ENCODE results near the gene EHBP1. TPM values are rescaled to one million over a fixed set of nuclear protein-coding genes. Genes with fewer than 3 reads are reported as not detected.

Gene EHBP1
- total RNA-seq, 1 experiment from 2014 or later = 32.1 TPM

DNA sequence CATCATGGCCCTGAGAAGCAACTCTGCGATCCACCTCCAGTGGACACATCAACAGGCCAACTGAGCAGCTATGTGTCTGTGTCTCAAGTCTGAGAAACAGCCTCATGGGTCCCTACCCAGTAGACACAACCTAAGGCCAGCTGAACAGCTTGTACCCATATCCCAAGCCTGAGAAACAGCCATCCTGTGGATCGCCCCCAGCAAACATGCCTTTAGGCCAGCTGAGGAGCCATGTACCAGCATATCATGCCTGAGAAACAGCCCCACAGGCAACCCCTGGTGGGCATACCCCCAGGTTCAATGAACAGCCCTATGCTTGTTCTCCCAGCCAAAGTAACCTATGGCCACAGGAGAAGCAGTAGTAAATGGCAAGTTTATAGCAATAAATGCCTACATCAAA is 218.4 kb downstream of the EHBP1 start:
- Histone ChIP-seq H3K4me1 (ENCODE audit: insufficient read depth, low read length, poor library complexity, severe bottlenecking) (no peaks in the 10 kb centered on the region), H3K27ac (ENCODE audit: low read depth, low read length, poor library complexity, severe bottlenecking) (no peak overlapping the region), H3K4me3 (ENCODE audit: low read depth, low read length, poor library complexity, severe bottlenecking) (no peak overlapping the region), H3K27me3 (replicated peaks; ENCODE audit: insufficient read depth, low read depth, low read length, poor library complexity) (no peaks in the 10 kb centered on the region), H3K9me3 (ENCODE audit: low read depth, low read length, poor library complexity, severe bottlenecking) (peaks cover 20% of the 10 kb centered on the region), H3K36me3 (ENCODE audit: insufficient read depth, low read length, poor library complexity, severe bottlenecking) (no peaks in the 10 kb centered on the region)
- no peak for DNase-seq (ENCODE audit: low spot score)
- ChIA-PET POLR2A (ENCODE audit: low non-redundant PET) (no interaction called here), CTCF (no interaction called here)
- intact Hi-C loops (cut with micrococcal nuclease; ENCODE audit: unreplicated experiment) = no loop called here
- no peak for TF ChIP-seq EZH2 (IDR thresholded peaks at IDR 0.05; ENCODE audit: borderline replicate concordance, low read depth, low read length, poor library complexity, severe bottlenecking)
- TF ChIP-seq, protein P1, sequence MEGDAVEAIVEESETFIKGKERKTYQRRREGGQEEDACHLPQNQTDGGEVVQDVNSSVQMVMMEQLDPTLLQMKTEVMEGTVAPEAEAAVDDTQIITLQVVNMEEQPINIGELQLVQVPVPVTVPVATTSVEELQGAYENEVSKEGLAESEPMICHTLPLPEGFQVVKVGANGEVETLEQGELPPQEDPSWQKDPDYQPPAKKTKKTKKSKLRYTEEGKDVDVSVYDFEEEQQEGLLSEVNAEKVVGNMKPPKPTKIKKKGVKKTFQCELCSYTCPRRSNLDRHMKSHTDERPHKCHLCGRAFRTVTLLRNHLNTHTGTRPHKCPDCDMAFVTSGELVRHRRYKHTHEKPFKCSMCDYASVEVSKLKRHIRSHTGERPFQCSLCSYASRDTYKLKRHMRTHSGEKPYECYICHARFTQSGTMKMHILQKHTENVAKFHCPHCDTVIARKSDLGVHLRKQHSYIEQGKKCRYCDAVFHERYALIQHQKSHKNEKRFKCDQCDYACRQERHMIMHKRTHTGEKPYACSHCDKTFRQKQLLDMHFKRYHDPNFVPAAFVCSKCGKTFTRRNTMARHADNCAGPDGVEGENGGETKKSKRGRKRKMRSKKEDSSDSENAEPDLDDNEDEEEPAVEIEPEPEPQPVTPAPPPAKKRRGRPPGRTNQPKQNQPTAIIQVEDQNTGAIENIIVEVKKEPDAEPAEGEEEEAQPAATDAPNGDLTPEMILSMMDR (conservative IDR thresholded peaks at IDR 0.05; ENCODE audit: low read depth, low read length) = no peak
- no TSS peak for BruUV-seq (replicated peaks)

DNA sequence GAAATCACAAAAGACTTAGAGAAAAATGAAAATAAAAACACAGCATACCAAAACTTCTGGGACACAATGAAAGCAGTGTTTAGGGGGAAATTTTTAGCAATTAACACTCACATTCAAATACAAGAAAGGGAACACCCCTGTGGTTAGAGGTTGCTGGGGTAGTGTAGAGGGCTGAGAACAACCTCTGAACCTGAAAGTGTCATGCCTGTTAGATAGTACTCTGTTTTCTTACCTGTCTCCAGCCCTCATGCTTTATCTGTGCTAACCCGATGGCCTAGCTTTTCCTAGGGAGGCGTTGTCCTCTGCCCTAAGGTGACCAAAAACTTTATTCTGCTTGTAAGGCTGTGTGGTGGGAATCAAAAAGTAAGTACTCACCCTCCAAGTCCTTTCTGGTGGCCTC is 222.5 kb downstream of the EHBP1 start:
- no TSS peak for BruUV-seq (replicated peaks)
- Histone ChIP-seq H3K9me3 (ENCODE audit: low read depth, low read length, poor library complexity, severe bottlenecking) (peaks cover 14% of the 10 kb centered on the region), H3K4me3 (ENCODE audit: low read depth, low read length, poor library complexity, severe bottlenecking) (no peak overlapping the region), H3K4me1 (ENCODE audit: insufficient read depth, low read length, poor library complexity, severe bottlenecking) (no peaks in the 10 kb centered on the region), H3K27ac (ENCODE audit: low read depth, low read length, poor library complexity, severe bottlenecking) (no peak overlapping the region), H3K27me3 (replicated peaks; ENCODE audit: insufficient read depth, low read depth, low read length, poor library complexity) (no peaks in the 10 kb centered on the region), H3K36me3 (ENCODE audit: insufficient read depth, low read length, poor library complexity, severe bottlenecking) (no peaks in the 10 kb centered on the region)
- TF ChIP-seq, protein P1 (conservative IDR thresholded peaks at IDR 0.05; ENCODE audit: low read depth, low read length) = no peak
- DNase-seq (ENCODE audit: low spot score) = no peak
- ChIA-PET CTCF (no interaction called here), POLR2A (ENCODE audit: low non-redundant PET) (no interaction called here)
- intact Hi-C loops (cut with micrococcal nuclease; ENCODE audit: unreplicated experiment) = no loop called here

DNA sequence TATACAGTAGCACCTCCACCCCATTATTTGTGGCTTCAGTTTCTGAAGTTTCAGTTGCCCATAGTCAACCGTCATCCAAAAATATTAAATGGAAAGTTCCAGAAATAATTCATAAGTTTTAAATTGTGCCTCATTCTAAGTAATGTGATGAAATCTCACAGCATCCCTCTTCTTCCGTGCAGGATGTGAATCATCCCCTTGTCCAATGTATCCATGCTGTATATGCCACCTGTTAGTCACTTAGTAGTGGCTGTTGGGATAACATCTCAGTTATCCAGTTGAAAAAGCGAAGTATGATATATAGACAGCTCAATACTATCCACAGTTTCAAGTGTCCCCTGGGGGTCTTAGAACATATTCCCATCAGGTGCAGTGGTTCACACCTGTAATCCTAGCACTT is 226.0 kb downstream of the EHBP1 start:
- TF ChIP-seq, protein P1 (conservative IDR thresholded peaks at IDR 0.05; ENCODE audit: low read depth, low read length) = no peak
- TF ChIP-seq EZH2 (IDR thresholded peaks at IDR 0.05; ENCODE audit: borderline replicate concordance, low read depth, low read length, poor library complexity, severe bottlenecking) = no peak
- no peaks in the 10 kb centered on the region for H3K36me3 ChIP-seq (ENCODE audit: insufficient read depth, low read length, poor library complexity, severe bottlenecking)
- no peak overlapping the region for H3K27ac ChIP-seq (ENCODE audit: low read depth, low read length, poor library complexity, severe bottlenecking)
- H3K4me1 ChIP-seq (ENCODE audit: insufficient read depth, low read length, poor library complexity, severe bottlenecking) = no peaks in the 10 kb centered on the region
- DNase-seq (ENCODE audit: low spot score) = no peak
- ChIA-PET POLR2A (ENCODE audit: low non-redundant PET) (no interaction called here), CTCF (no interaction called here)
- H3K9me3 ChIP-seq (ENCODE audit: low read depth, low read length, poor library complexity, severe bottlenecking) = no peaks in the 10 kb centered on the region
- intact Hi-C loops (cut with micrococcal nuclease; ENCODE audit: unreplicated experiment) = no loop called here
- H3K27me3 ChIP-seq (replicated peaks; ENCODE audit: insufficient read depth, low read depth, low read length, poor library complexity) = no peaks in the 10 kb centered on the region
- H3K4me3 ChIP-seq (ENCODE audit: low read depth, low read length, poor library complexity, severe bottlenecking) = no peak overlapping the region
- no TSS peak for BruUV-seq (replicated peaks)
